Measurements from ENCODE around the gene TMEM203.

Gene TMEM203

GRCh38 chr9:137192859-137193258 is 12.6 kb downstream of the TMEM203 start:
- no peaks in the 10 kb centered on the region for H3K27me3 ChIP-seq (ENCODE audit: insufficient read depth, poor library complexity, severe bottlenecking)
- no peak for DNase-seq (ENCODE audit: low read depth in 1 of 2, low spot score in 1 of 2)
- no peak overlapping the region for H3K27ac ChIP-seq (replicated peaks)
- TF ChIP-seq REST (IDR thresholded peaks at IDR 0.05; ENCODE audit: insufficient replicate concordance, low read depth) (no peak), POLR2AphosphoS5 (IDR thresholded peaks at IDR 0.05; ENCODE audit: low read depth) (no peak), SPI1 (IDR thresholded peaks at IDR 0.05; ENCODE audit: borderline replicate concordance, low read depth) (no peak), CTCF (IDR thresholded peaks at IDR 0.05; ENCODE audit: insufficient read depth, low read length) (no peak), GABPA (IDR thresholded peaks at IDR 0.05; ENCODE audit: low read depth) (no peak)
- H3K4me3 ChIP-seq (replicated peaks; ENCODE audit: insufficient read depth, low read length) = no peak overlapping the region

GRCh38 chr9:137192448-137192780 is 13.0 kb downstream of the TMEM203 start:
- no peak for TF ChIP-seq CTCF (IDR thresholded peaks at IDR 0.05; ENCODE audit: insufficient read depth, low read length)
- TF ChIP-seq GABPA (IDR thresholded peaks at IDR 0.05; ENCODE audit: low read depth) = no peak
- no peak for TF ChIP-seq POLR2AphosphoS5 (IDR thresholded peaks at IDR 0.05; ENCODE audit: low read depth)
- no peak for TF ChIP-seq SPI1 (IDR thresholded peaks at IDR 0.05; ENCODE audit: borderline replicate concordance, low read depth)
- no peak for TF ChIP-seq REST (IDR thresholded peaks at IDR 0.05; ENCODE audit: insufficient replicate concordance, low read depth)
- no peak overlapping the region for H3K4me3 ChIP-seq (replicated peaks; ENCODE audit: insufficient read depth, low read length)
- DNase-seq (ENCODE audit: low read depth in 1 of 2, low spot score in 1 of 2) = no peak
- no peak overlapping the region for H3K27ac ChIP-seq (replicated peaks)
- no peaks in the 10 kb centered on the region for H3K27me3 ChIP-seq (ENCODE audit: insufficient read depth, poor library complexity, severe bottlenecking)

- DNase-seq (ENCODE audit: low read depth in 1 of 2, low spot score in 1 of 2) = no peak
- no peak overlapping the region for H3K4me3 ChIP-seq (replicated peaks; ENCODE audit: insufficient read depth, low read length)
- no peak for TF ChIP-seq POLR2AphosphoS5 (IDR thresholded peaks at IDR 0.05; ENCODE audit: low read depth)
- no peak for TF ChIP-seq CTCF (IDR thresholded peaks at IDR 0.05; ENCODE audit: insufficient read depth, low read length)
- TF ChIP-seq SPI1 (IDR thresholded peaks at IDR 0.05; ENCODE audit: borderline replicate concordance, low read depth) = no peak
- no peak for TF ChIP-seq GABPA (IDR thresholded peaks at IDR 0.05; ENCODE audit: low read depth)
- H3K27ac ChIP-seq (replicated peaks) = no peak overlapping the region
- no peaks in the 10 kb centered on the region for H3K27me3 ChIP-seq (ENCODE audit: insufficient read depth, poor library complexity, severe bottlenecking)
These were observed 13.6 kb downstream of the TMEM203 start for GRCh38 chr9:137191691-137192447.

- no peak for TF ChIP-seq SPI1 (IDR thresholded peaks at IDR 0.05; ENCODE audit: borderline replicate concordance, low read depth)
- no peak for TF ChIP-seq POLR2AphosphoS5 (IDR thresholded peaks at IDR 0.05; ENCODE audit: low read depth)
- no peak overlapping the region for H3K27ac ChIP-seq (replicated peaks)
- no peaks in the 10 kb centered on the region for H3K27me3 ChIP-seq (ENCODE audit: insufficient read depth, poor library complexity, severe bottlenecking)
- no peak overlapping the region for H3K4me3 ChIP-seq (replicated peaks; ENCODE audit: insufficient read depth, low read length)
- DNase-seq (ENCODE audit: low read depth in 1 of 2, low spot score in 1 of 2) = no peak
These were observed 14.2 kb downstream of the TMEM203 start for GRCh38 chr9:137191245-137191644.

Data from HL-60 (cell line).